ENCODE data around the gene MYH10.

- TF ChIP-seq TSHZ2 (CRISPR knock-in tag; IDR thresholded peaks at IDR 0.05) = no peak
- no peak for TF ChIP-seq ZFP30 (CRISPR knock-in tag; IDR thresholded peaks at IDR 0.05)
- TF ChIP-seq PATZ1 (CRISPR knock-in tag; IDR thresholded peaks at IDR 0.05; ENCODE audit: borderline replicate concordance) = no peak
- TF ChIP-seq ARNTL (CRISPR knock-in tag; IDR thresholded peaks at IDR 0.05; ENCODE audit: borderline replicate concordance, low read depth) = no peak
- no peak for TF ChIP-seq ESRRG (CRISPR knock-in tag; IDR thresholded peaks at IDR 0.05)
- TF ChIP-seq ZFP3 (CRISPR knock-in tag; IDR thresholded peaks at IDR 0.05) = no peak
These were observed 168.0 kb downstream of the MYH10 start for GRCh38 chr17:8462564-8462963.
